Liver (tissue), 9 donors: ENCODE results near the gene IMPA2. TPM values are rescaled to one million over a fixed set of nuclear protein-coding genes. Genes with fewer than 3 reads are reported as not detected.

Experiments
- DNase-seq: peaks from one replicate; pipeline ENCODE4 v3.0.0-alpha.2; 2017; ENCODE audit warnings: low spot score
- H3K27ac ChIP-seq, 2 donors: one replicate each; pipeline ENCODE4 v1.7.0; 2013; ENCODE audit warnings: inconsistent platforms in 2 of 2, low read length in 2 of 2, control low read depth in 1 of 2, low read depth in 1 of 2, mild to moderate bottlenecking in 1 of 2
- H3K27me3 ChIP-seq, 4 donors: one replicate each; pipeline versions ENCODE4 v1.6.1 to v1.7.0; 2013; ENCODE audit warnings: low read length in 3 of 4, inconsistent platforms in 1 of 4, mild to moderate bottlenecking in 1 of 4, moderate library complexity in 1 of 4; ENCODE audit not compliant: control insufficient read depth in 4 of 4, insufficient read depth in 4 of 4
- H3K36me3 ChIP-seq, 4 donors: one replicate each; pipeline versions ENCODE4 v1.6.1 to v1.7.0; 2013; ENCODE audit warnings: low read length in 3 of 4, mild to moderate bottlenecking in 3 of 4, low read depth in 1 of 4, moderate library complexity in 1 of 4; ENCODE audit not compliant: control insufficient read depth in 4 of 4, insufficient read depth in 3 of 4
- H3K4me1 ChIP-seq, 4 donors: one replicate each; pipeline versions ENCODE4 v1.6.1 to v1.7.0; 2013; ENCODE audit warnings: low read length in 3 of 4, mild to moderate bottlenecking in 3 of 4, moderate library complexity in 1 of 4; ENCODE audit not compliant: control insufficient read depth in 4 of 4, insufficient read depth in 4 of 4
- H3K4me3 ChIP-seq, 3 donors: one replicate each; pipeline versions ENCODE4 v1.6.1 to v1.7.0; 2013; ENCODE audit warnings: low read length in 3 of 3, control low read depth in 1 of 3, low read depth in 1 of 3, mild to moderate bottlenecking in 1 of 3
- H3K9ac ChIP-seq, 2 donors: one replicate each; pipeline ENCODE4 v1.7.0; 2013; ENCODE audit warnings: low read length in 2 of 2, mild to moderate bottlenecking in 2 of 2, moderate library complexity in 2 of 2, control low read depth in 1 of 2, low read depth in 1 of 2
- H3K9me3 ChIP-seq, 4 donors: one replicate each; pipeline versions ENCODE4 v1.6.1 to v1.7.0; 2013; ENCODE audit warnings: low read length in 3 of 4; ENCODE audit not compliant: control insufficient read depth in 4 of 4
- EGR1 ChIP-seq, 2 donors: IDR thresholded peaks; 2 replicates each; pipeline ENCODE4 v1.6.1; 2016 to 2018; ENCODE audit warnings: antibody characterized with exemption in 2 of 2, low read depth in 2 of 2
- FOXA1 ChIP-seq: IDR thresholded peaks from 2 replicates; pipeline ENCODE4 v1.6.1; 2016; ENCODE audit warnings: antibody characterized with exemption
- FOXA2 ChIP-seq: IDR thresholded peaks from 2 replicates; pipeline ENCODE4 v1.6.1; 2016; ENCODE audit warnings: antibody characterized with exemption
- GABPA ChIP-seq, 2 donors: IDR thresholded peaks in 1 of 2; conservative IDR thresholded peaks in 1 of 2; 2 replicates each; pipeline ENCODE4 v1.6.1; 2016; ENCODE audit warnings: antibody characterized with exemption in 2 of 2, mild to moderate bottlenecking in 1 of 2, moderate library complexity in 1 of 2
- HNF4A ChIP-seq, 2 donors: conservative IDR thresholded peaks; 2 replicates each; pipeline ENCODE4 v1.6.1; 2016; ENCODE audit warnings: antibody characterized with exemption in 2 of 2, mild to moderate bottlenecking in 2 of 2
- HNF4G ChIP-seq: IDR thresholded peaks from 2 replicates; pipeline ENCODE4 v1.6.1; 2016; ENCODE audit warnings: antibody characterized with exemption
- JUND ChIP-seq, 2 donors: IDR thresholded peaks; 2 replicates each; pipeline ENCODE4 v1.6.1; 2016; ENCODE audit warnings: antibody characterized with exemption in 2 of 2
- NR2F2 ChIP-seq: IDR thresholded peaks from 2 replicates; pipeline ENCODE4 v1.6.1; 2016; ENCODE audit warnings: antibody characterized with exemption
- RAD21 ChIP-seq, 2 donors: IDR thresholded peaks; 2 replicates each; pipeline ENCODE4 v1.6.1; 2016; ENCODE audit warnings: antibody characterized with exemption in 2 of 2, mild to moderate bottlenecking in 2 of 2
- RXRA ChIP-seq, 2 donors: IDR thresholded peaks; 2 replicates each; pipeline ENCODE4 v1.6.1; 2017 to 2018; ENCODE audit warnings: antibody characterized with exemption in 2 of 2, mild to moderate bottlenecking in 1 of 2
- SP1 ChIP-seq: IDR thresholded peaks from 2 replicates; pipeline ENCODE4 v1.6.1; 2018; ENCODE audit warnings: antibody characterized with exemption, mild to moderate bottlenecking
- TAF1 ChIP-seq: conservative IDR thresholded peaks from 2 replicates; pipeline ENCODE4 v1.6.1; 2016; ENCODE audit warnings: antibody characterized with exemption, mild to moderate bottlenecking
- YY1 ChIP-seq: IDR thresholded peaks from 2 replicates; pipeline ENCODE4 v1.6.1; 2016; ENCODE audit warnings: antibody characterized with exemption, mild to moderate bottlenecking
- WGBS: extraction: QIAGEN DNeasy Blood & Tissue Kit; methylation state at CpG from one replicate; pipeline ENCODE4 v1.1.7; 2013; 5-methylcytosine and 5-hydroxymethylcytosine counted together
- polyA plus RNA-seq, 2 donors: library from polyadenylated mRNA; stranded (reverse) in 1 of 2; unstranded in 1 of 2; fragments of 200-250 nt in 1 of 2; fragments of >200 nt in 1 of 2; fragmentation: Nextera tagmentation in 1 of 2; extraction: Ambion mirVana in 1 of 2; gene quantifications; one replicate each; pipeline versions ENCODE4 v1.2.1 to v1.2.3, GENCODE V29; 2013 to 2015
- total RNA-seq, 2 donors: library from RNA; depleted of rRNA; stranded (reverse); fragments of >200 nt; gene quantifications; one replicate each; pipeline ENCODE4 v1.2.3, GENCODE V29; 2014
- TF ChIP-seq, protein P1 (sequence below): IDR thresholded peaks from 2 replicates; pipeline ENCODE4 v1.6.1; 2016; ENCODE audit warnings: antibody characterized with exemption
- TF ChIP-seq, protein P2 (sequence below): IDR thresholded peaks from 2 replicates; pipeline ENCODE4 v1.6.1; 2016; ENCODE audit warnings: antibody characterized with exemption
- TF ChIP-seq, protein P3 (sequence below): fragments of 150-350 bp; IDR thresholded peaks from 2 replicates; pipeline ENCODE4 v1.5.1; 2017; ENCODE audit warnings: improper control_type of control experiment, low read depth, low read length; ENCODE audit not compliant: missing input control
- TF ChIP-seq, protein P4 (sequence below): IDR thresholded peaks from 2 replicates; pipeline ENCODE4 v1.6.1; 2016; ENCODE audit warnings: antibody characterized with exemption
- TF ChIP-seq, protein P5 (sequence below): IDR thresholded peaks from 2 replicates; pipeline ENCODE4 v1.6.1; 2016; ENCODE audit warnings: antibody characterized with exemption, mild to moderate bottlenecking
- donor health status: healthy.
- donor health status: healthy.
- donor health status: healthy.
- donor health status: healthy.
- donor health status: healthy.

The IMPA2 gene
- total and polyA plus RNA-seq, 4 donors = 27.5 to 55.8 (median 48.2) TPM

DNA sequence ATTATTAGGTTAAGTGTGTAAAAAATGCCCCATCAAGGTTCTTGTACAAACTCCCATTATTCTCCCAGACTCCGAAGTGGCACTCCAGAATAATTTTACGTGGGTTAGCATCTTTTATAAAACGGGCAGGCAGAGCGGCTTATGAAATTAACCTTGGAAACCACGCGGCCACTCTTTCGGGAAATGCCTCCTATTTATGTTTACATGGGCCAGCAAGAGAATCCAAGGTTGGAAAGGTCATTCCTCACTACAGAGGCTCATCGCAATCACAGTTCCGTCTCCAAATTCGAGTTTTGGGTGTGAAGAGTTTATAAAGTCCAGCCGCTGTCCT, 1.2 kb upstream of the IMPA2 start:
- no peaks in the 10 kb centered on the region for H3K27me3 ChIP-seq
- TF ChIP-seq, protein P1, sequence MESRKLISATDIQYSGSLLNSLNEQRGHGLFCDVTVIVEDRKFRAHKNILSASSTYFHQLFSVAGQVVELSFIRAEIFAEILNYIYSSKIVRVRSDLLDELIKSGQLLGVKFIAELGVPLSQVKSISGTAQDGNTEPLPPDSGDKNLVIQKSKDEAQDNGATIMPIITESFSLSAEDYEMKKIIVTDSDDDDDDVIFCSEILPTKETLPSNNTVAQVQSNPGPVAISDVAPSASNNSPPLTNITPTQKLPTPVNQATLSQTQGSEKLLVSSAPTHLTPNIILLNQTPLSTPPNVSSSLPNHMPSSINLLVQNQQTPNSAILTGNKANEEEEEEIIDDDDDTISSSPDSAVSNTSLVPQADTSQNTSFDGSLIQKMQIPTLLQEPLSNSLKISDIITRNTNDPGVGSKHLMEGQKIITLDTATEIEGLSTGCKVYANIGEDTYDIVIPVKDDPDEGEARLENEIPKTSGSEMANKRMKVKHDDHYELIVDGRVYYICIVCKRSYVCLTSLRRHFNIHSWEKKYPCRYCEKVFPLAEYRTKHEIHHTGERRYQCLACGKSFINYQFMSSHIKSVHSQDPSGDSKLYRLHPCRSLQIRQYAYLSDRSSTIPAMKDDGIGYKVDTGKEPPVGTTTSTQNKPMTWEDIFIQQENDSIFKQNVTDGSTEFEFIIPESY = peak; percentile 71
- TF ChIP-seq YY1 (peak; percentile 45), RXRA (IDR thresholded peaks at IDR 0.05) (peak; percentile 88), RAD21 (IDR thresholded peaks at IDR 0.05) (peak; percentile 15 to 19), HNF4A (conservative IDR thresholded peaks at IDR 0.05) (peak; percentile 81 to 82), TAF1 (peak; percentile 61), EGR1 (IDR thresholded peaks at IDR 0.05; ENCODE audit: low read depth in 2 of 2) (peak in 1 of 2 donors; percentile 33), FOXA1 (no peak), GABPA (IDR thresholded peaks at IDR 0.05 in 1 of 2, conservative IDR thresholded peaks at IDR 0.05 in 1 of 2) (peak in 1 of 2 donors; percentile 30), HNF4G (no peak), FOXA2 (peak; percentile 25), SP1 (peak; percentile 95), NR2F2 (peak; percentile 63), JUND (IDR thresholded peaks at IDR 0.05) (peak; percentile 28 to 38)
- TF ChIP-seq, protein P2, sequence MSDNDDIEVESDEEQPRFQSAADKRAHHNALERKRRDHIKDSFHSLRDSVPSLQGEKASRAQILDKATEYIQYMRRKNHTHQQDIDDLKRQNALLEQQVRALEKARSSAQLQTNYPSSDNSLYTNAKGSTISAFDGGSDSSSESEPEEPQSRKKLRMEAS = peak; percentile 83
- TF ChIP-seq, protein P3, sequence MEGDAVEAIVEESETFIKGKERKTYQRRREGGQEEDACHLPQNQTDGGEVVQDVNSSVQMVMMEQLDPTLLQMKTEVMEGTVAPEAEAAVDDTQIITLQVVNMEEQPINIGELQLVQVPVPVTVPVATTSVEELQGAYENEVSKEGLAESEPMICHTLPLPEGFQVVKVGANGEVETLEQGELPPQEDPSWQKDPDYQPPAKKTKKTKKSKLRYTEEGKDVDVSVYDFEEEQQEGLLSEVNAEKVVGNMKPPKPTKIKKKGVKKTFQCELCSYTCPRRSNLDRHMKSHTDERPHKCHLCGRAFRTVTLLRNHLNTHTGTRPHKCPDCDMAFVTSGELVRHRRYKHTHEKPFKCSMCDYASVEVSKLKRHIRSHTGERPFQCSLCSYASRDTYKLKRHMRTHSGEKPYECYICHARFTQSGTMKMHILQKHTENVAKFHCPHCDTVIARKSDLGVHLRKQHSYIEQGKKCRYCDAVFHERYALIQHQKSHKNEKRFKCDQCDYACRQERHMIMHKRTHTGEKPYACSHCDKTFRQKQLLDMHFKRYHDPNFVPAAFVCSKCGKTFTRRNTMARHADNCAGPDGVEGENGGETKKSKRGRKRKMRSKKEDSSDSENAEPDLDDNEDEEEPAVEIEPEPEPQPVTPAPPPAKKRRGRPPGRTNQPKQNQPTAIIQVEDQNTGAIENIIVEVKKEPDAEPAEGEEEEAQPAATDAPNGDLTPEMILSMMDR = no peak
- TF ChIP-seq, protein P4, sequence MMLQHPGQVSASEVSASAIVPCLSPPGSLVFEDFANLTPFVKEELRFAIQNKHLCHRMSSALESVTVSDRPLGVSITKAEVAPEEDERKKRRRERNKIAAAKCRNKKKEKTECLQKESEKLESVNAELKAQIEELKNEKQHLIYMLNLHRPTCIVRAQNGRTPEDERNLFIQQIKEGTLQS = peak; percentile 68
- TF ChIP-seq, protein P5, sequence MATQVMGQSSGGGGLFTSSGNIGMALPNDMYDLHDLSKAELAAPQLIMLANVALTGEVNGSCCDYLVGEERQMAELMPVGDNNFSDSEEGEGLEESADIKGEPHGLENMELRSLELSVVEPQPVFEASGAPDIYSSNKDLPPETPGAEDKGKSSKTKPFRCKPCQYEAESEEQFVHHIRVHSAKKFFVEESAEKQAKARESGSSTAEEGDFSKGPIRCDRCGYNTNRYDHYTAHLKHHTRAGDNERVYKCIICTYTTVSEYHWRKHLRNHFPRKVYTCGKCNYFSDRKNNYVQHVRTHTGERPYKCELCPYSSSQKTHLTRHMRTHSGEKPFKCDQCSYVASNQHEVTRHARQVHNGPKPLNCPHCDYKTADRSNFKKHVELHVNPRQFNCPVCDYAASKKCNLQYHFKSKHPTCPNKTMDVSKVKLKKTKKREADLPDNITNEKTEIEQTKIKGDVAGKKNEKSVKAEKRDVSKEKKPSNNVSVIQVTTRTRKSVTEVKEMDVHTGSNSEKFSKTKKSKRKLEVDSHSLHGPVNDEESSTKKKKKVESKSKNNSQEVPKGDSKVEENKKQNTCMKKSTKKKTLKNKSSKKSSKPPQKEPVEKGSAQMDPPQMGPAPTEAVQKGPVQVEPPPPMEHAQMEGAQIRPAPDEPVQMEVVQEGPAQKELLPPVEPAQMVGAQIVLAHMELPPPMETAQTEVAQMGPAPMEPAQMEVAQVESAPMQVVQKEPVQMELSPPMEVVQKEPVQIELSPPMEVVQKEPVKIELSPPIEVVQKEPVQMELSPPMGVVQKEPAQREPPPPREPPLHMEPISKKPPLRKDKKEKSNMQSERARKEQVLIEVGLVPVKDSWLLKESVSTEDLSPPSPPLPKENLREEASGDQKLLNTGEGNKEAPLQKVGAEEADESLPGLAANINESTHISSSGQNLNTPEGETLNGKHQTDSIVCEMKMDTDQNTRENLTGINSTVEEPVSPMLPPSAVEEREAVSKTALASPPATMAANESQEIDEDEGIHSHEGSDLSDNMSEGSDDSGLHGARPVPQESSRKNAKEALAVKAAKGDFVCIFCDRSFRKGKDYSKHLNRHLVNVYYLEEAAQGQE = no peak
- peak overlapping the region; percentile 63 to 86 for H3K9ac ChIP-seq
- no peaks in the 10 kb centered on the region for H3K36me3 ChIP-seq
- WGBS = 3% methylated on average over 11 of the region's 11 CpGs
- no peak for DNase-seq
- H3K4me1 ChIP-seq = peaks cover 7 to 30% (median 14%) of the 10 kb centered on the region in 4 donors
- H3K27ac ChIP-seq = peak overlapping the region; percentile 97 to 99
- H3K4me3 ChIP-seq = peak overlapping the region in 2 of 3 donors; percentile 55 to 96
- no peaks in the 10 kb centered on the region for H3K9me3 ChIP-seq
